NT2/D1 (cell line): ENCODE results near the gene FAM89A.
"Not testable (repeated sequence)": the region's sequence is repeated elsewhere in the genome, so short reads cannot be mapped to it uniquely, and the experiment has no call there.

ENCODE experiments used
- DNase-seq: peaks from one replicate; pipeline ENCODE4 v3.0.0-alpha.2; 2011; ENCODE audit warnings: low read depth, low spot score
- H3K27me3 ChIP-seq: 2 replicates; pipeline ENCODE4 v1.6.0; 2011; ENCODE audit warnings: mild to moderate bottlenecking; ENCODE audit not compliant: insufficient read length, insufficient read depth
- H3K36me3 ChIP-seq: 2 replicates; pipeline ENCODE4 v1.6.1; 2011; ENCODE audit warnings: mild to moderate bottlenecking, low read length, mixed read lengths; ENCODE audit not compliant: insufficient read depth, insufficient read length
- H3K4me1 ChIP-seq: 2 replicates; pipeline ENCODE4 v1.5.1; 2011; ENCODE audit not compliant: insufficient read depth, insufficient read length
- H3K4me3 ChIP-seq: 2 replicates; pipeline ENCODE4 v1.5.1; 2011; ENCODE audit warnings: low read depth; ENCODE audit not compliant: insufficient read length
- H3K9ac ChIP-seq: 2 replicates; pipeline ENCODE4 v1.6.0; 2011; ENCODE audit warnings: low read depth; ENCODE audit not compliant: insufficient read length
- H3K9me3 ChIP-seq: 2 replicates; pipeline ENCODE4 v1.5.1; 2011; ENCODE audit warnings: mild to moderate bottlenecking, low read length; ENCODE audit not compliant: insufficient read depth
- SUZ12 ChIP-seq: IDR thresholded peaks from 2 replicates; pipeline ENCODE4 v1.6.1; 2011; ENCODE audit not compliant: insufficient read length, insufficient read depth; ENCODE audit errors: extremely low read depth
- YY1 ChIP-seq: IDR thresholded peaks from 2 replicates; pipeline ENCODE4 v1.6.1; 2011; ENCODE audit not compliant: insufficient read length, insufficient read depth
- ZNF274 ChIP-seq: IDR thresholded peaks from 2 replicates; pipeline ENCODE4 v1.6.1; 2011; ENCODE audit warnings: mild to moderate bottlenecking, low read depth, low read length

The FAM89A gene

GRCh38 chr1:231016234-231016633 is 23.8 kb downstream of the FAM89A start:
- TF ChIP-seq ZNF274 (no peak), YY1 (no peak), SUZ12 (no peak)
- Histone ChIP-seq H3K9ac (no peak overlapping the region), H3K36me3 (peaks cover 3% of the 10 kb centered on the region), H3K9me3 (no peaks in the 10 kb centered on the region), H3K27me3 (peaks cover 2% of the 10 kb centered on the region), H3K4me1 (peaks cover 5% of the 10 kb centered on the region), H3K4me3 (no peak overlapping the region)
- no peak for DNase-seq

- no peaks in the 10 kb centered on the region for H3K9me3 ChIP-seq
- H3K36me3 ChIP-seq, result no peaks in the 10 kb centered on the region
- H3K4me3 ChIP-seq, result no peak overlapping the region
- no peak overlapping the region for H3K9ac ChIP-seq
- DNase-seq, result no peak
- no peak for TF ChIP-seq SUZ12
- TF ChIP-seq ZNF274, result no peak
- TF ChIP-seq YY1, result no peak
- H3K4me1 ChIP-seq, result peaks cover 2% of the 10 kb centered on the region
- peaks cover 2% of the 10 kb centered on the region for H3K27me3 ChIP-seq
Measured at GRCh38 chr1:231013391-231014015, 26.6 kb downstream of the FAM89A start.

- TF ChIP-seq SUZ12 (no peak), ZNF274 (no peak), YY1 (no peak)
- no peak overlapping the region for H3K4me3 ChIP-seq
- no peaks in the 10 kb centered on the region for H3K36me3 ChIP-seq
- no peaks in the 10 kb centered on the region for H3K9me3 ChIP-seq
- no peaks in the 10 kb centered on the region for H3K4me1 ChIP-seq
- DNase-seq, result no peak
- peaks cover 2% of the 10 kb centered on the region for H3K27me3 ChIP-seq
- no peak overlapping the region for H3K9ac ChIP-seq
Measured at GRCh38 chr1:231011963-231012362, 28.1 kb downstream of the FAM89A start.

GRCh38 chr1:231011360-231011759 is 28.7 kb downstream of the FAM89A start:
- TF ChIP-seq ZNF274 (no peak), YY1 (no peak), SUZ12 (no peak)
- DNase-seq, result no peak

GRCh38 chr1:231007535-231007934 is 32.5 kb downstream of the FAM89A start:
- not testable (repeated sequence) for DNase-seq, H3K9ac ChIP-seq, H3K4me1 ChIP-seq, H3K27me3 ChIP-seq, H3K4me3 ChIP-seq, H3K36me3 ChIP-seq
- H3K9me3 ChIP-seq, result peaks cover 24% of the 10 kb centered on the region

More at GRCh38 chr1:231011360-231011759, 28.7 kb downstream of the FAM89A start:
- no peak overlapping the region for H3K9ac ChIP-seq
- no peaks in the 10 kb centered on the region for H3K9me3 ChIP-seq
- no peaks in the 10 kb centered on the region for H3K4me1 ChIP-seq
- no peak overlapping the region for H3K4me3 ChIP-seq
- H3K27me3 ChIP-seq, result peaks cover 2% of the 10 kb centered on the region
- no peaks in the 10 kb centered on the region for H3K36me3 ChIP-seq

- Histone ChIP-seq H3K4me1 (no peaks in the 10 kb centered on the region), H3K27me3 (no peaks in the 10 kb centered on the region), H3K9me3 (peaks cover 28% of the 10 kb centered on the region), H3K4me3 (no peak overlapping the region), H3K36me3 (peaks cover 40% of the 10 kb centered on the region), H3K9ac (no peak overlapping the region)
- no peak for DNase-seq
- TF ChIP-seq SUZ12 (no peak), ZNF274 (no peak), YY1 (no peak)
Measured at GRCh38 chr1:231001892-231002291, 38.2 kb downstream of the FAM89A start.

- no peak overlapping the region for H3K4me3 ChIP-seq
- no peaks in the 10 kb centered on the region for H3K27me3 ChIP-seq
- TF ChIP-seq ZNF274 (no peak), YY1 (no peak), SUZ12 (no peak)
- peaks cover 47% of the 10 kb centered on the region for H3K36me3 ChIP-seq
- H3K9me3 ChIP-seq, result peaks cover 28% of the 10 kb centered on the region
- no peaks in the 10 kb centered on the region for H3K4me1 ChIP-seq
- no peak overlapping the region for H3K9ac ChIP-seq
- no peak for DNase-seq
Measured at GRCh38 chr1:231000639-231001038, 39.4 kb downstream of the FAM89A start.

- Histone ChIP-seq H3K27me3 (no peaks in the 10 kb centered on the region), H3K4me3 (no peak overlapping the region), H3K9ac (no peak overlapping the region), H3K4me1 (no peaks in the 10 kb centered on the region), H3K9me3 (peaks cover 28% of the 10 kb centered on the region), H3K36me3 (peaks cover 47% of the 10 kb centered on the region)
- no peak for DNase-seq
- TF ChIP-seq SUZ12 (no peak), ZNF274 (no peak), YY1 (no peak)
Measured at GRCh38 chr1:231000201-231000600, 39.9 kb downstream of the FAM89A start.
